Measurements from ENCODE around the gene TMEM44. TPM values are rescaled to one million over a fixed set of nuclear protein-coding genes. Genes with fewer than 3 reads are reported as not detected.

Gene TMEM44
- total and polyA plus RNA-seq, 9 of the 15 experiments (the other 6 are each of a cell fraction or from before 2014, with no cell fraction given): 0.53 to 18.1 (median 11.3) TPM

DNA sequence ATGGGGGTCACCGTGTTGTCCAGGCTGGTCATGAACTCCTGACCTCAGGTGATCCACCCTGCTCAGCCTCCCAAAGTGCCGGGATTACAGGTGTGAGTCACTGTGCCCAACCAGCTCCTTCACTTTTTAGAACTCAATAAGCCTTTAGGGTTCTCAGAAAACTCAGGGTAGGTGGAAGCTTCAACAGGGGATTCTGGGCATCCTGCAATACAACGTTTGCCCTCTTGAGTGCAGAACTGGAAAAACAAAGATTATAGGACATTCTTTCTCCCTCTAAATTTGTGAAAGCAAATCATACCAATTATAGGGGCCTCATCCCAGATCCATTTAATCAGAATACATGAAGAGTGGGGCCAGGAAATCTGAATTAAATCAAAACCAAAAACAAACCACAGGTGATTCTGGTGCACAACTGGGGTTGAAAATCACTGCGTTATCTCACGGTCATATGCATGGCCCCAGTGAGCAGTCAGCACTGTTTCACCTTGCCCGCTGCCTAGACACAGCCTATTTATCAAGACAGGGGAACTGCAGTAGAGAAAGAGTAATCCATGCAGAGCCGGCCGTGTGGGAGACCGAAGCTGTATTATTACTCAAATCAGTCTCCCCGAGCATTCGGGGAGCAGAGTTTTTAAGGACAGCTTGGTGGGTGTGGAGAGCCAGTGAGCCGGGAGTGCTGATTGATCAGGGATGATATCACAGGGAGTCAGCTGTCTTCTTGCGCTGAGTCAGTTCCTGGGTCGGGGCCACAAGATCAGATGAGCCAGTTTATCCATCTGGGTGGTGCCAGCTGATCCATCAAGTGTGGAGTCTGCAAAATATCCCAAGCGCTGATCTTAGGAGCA, 58.4 kb downstream of the TMEM44 start (continued):
- TF ChIP-seq, protein P1, sequence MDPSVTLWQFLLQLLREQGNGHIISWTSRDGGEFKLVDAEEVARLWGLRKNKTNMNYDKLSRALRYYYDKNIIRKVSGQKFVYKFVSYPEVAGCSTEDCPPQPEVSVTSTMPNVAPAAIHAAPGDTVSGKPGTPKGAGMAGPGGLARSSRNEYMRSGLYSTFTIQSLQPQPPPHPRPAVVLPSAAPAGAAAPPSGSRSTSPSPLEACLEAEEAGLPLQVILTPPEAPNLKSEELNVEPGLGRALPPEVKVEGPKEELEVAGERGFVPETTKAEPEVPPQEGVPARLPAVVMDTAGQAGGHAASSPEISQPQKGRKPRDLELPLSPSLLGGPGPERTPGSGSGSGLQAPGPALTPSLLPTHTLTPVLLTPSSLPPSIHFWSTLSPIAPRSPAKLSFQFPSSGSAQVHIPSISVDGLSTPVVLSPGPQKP (CRISPR knock-in tag; IDR thresholded peaks at IDR 0.05): no peak
- TF ChIP-seq JUND (IDR thresholded peaks at IDR 0.05; ENCODE audit: borderline replicate concordance, low read depth, low read length) (peak; percentile 46), JUND (tag; IDR thresholded peaks at IDR 0.05; ENCODE audit: borderline replicate concordance, low read depth, low read length) (peak; percentile 43; the same call in 1 of the 3 replicates), MYNN (IDR thresholded peaks at IDR 0.05) (peak; percentile 87; the same call in 1 of the 2 replicates), MYNN (CRISPR knock-in tag; IDR thresholded peaks at IDR 0.05) (no peak), ZFX (CRISPR knock-in tag; IDR thresholded peaks at IDR 0.05) (peak; percentile 1; the same call in 1 of the 2 replicates), SRSF3 (IDR thresholded peaks at IDR 0.05; ENCODE audit: insufficient read depth, low read length) (no peak), NFXL1 (CRISPR knock-in tag; IDR thresholded peaks at IDR 0.05) (no peak), ZNF175 (CRISPR knock-in tag; IDR thresholded peaks at IDR 0.05; ENCODE audit: low read depth) (no peak), ZNF263 (CRISPR knock-in tag; IDR thresholded peaks at IDR 0.05; ENCODE audit: borderline replicate concordance) (no peak), ZNF76 (CRISPR knock-in tag; IDR thresholded peaks at IDR 0.05; ENCODE audit: borderline replicate concordance) (no peak), CBX5 (IDR thresholded peaks at IDR 0.05; ENCODE audit: borderline replicate concordance, low read depth) (no peak), ZNF311 (CRISPR knock-in tag; IDR thresholded peaks at IDR 0.05) (no peak), NRF1 (conservative IDR thresholded peaks at IDR 0.05 in 1 of 2, IDR thresholded peaks at IDR 0.05 in 1 of 2) (0 out of 4 replicates have a peak, but pooled peaks of 1 of the 2 experiments have one; percentile 10), ZNF583 (CRISPR knock-in tag; IDR thresholded peaks at IDR 0.05) (no peak), LEF1 (IDR thresholded peaks at IDR 0.05) (peak; percentile 58; the same call in 1 of the 2 replicates), MAFK (IDR thresholded peaks at IDR 0.05; ENCODE audit: low read length) (no peak; the same call in 1 of the 2 replicates), DACH1 (IDR thresholded peaks at IDR 0.05; ENCODE audit: partially characterized antibody) (peak; percentile 91), ZFPM2 (CRISPR knock-in tag; IDR thresholded peaks at IDR 0.05) (no peak)
- TF ChIP-seq, protein P2, sequence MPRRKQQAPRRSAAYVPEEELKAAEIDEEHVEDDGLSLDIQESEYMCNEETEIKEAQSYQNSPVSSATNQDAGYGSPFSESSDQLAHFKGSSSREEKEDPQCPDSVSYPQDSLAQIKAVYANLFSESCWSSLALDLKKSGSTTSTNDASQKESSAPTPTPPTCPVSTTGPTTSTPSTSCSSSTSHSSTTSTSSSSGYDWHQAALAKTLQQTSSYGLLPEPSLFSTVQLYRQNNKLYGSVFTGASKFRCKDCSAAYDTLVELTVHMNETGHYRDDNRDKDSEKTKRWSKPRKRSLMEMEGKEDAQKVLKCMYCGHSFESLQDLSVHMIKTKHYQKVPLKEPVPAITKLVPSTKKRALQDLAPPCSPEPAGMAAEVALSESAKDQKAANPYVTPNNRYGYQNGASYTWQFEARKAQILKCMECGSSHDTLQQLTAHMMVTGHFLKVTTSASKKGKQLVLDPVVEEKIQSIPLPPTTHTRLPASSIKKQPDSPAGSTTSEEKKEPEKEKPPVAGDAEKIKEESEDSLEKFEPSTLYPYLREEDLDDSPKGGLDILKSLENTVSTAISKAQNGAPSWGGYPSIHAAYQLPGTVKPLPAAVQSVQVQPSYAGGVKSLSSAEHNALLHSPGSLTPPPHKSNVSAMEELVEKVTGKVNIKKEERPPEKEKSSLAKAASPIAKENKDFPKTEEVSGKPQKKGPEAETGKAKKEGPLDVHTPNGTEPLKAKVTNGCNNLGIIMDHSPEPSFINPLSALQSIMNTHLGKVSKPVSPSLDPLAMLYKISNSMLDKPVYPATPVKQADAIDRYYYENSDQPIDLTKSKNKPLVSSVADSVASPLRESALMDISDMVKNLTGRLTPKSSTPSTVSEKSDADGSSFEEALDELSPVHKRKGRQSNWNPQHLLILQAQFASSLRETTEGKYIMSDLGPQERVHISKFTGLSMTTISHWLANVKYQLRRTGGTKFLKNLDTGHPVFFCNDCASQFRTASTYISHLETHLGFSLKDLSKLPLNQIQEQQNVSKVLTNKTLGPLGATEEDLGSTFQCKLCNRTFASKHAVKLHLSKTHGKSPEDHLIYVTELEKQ (CRISPR knock-in tag; IDR thresholded peaks at IDR 0.05): no peak
- TF ChIP-seq, protein P3, sequence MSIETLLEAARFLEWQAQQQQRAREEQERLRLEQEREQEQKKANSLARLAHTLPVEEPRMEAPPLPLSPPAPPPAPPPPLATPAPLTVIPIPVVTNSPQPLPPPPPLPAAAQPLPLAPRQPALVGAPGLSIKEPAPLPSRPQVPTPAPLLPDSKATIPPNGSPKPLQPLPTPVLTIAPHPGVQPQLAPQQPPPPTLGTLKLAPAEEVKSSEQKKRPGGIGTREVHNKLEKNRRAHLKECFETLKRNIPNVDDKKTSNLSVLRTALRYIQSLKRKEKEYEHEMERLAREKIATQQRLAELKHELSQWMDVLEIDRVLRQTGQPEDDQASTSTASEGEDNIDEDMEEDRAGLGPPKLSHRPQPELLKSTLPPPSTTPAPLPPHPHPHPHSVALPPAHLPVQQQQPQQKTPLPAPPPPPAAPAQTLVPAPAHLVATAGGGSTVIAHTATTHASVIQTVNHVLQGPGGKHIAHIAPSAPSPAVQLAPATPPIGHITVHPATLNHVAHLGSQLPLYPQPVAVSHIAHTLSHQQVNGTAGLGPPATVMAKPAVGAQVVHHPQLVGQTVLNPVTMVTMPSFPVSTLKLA (conservative IDR thresholded peaks at IDR 0.05): peak in 1 of 2 experiments; percentile 55; a peak in 1 of 4 replicates
- TF ChIP-seq, protein P4, sequence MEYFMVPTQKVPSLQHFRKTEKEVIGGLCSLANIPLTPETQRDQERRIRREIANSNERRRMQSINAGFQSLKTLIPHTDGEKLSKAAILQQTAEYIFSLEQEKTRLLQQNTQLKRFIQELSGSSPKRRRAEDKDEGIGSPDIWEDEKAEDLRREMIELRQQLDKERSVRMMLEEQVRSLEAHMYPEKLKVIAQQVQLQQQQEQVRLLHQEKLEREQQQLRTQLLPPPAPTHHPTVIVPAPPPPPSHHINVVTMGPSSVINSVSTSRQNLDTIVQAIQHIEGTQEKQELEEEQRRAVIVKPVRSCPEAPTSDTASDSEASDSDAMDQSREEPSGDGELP (CRISPR knock-in tag; IDR thresholded peaks at IDR 0.05; ENCODE audit: borderline replicate concordance): peak; percentile 99
